ENCODE measurements around the gene UNC13D.

DNA sequence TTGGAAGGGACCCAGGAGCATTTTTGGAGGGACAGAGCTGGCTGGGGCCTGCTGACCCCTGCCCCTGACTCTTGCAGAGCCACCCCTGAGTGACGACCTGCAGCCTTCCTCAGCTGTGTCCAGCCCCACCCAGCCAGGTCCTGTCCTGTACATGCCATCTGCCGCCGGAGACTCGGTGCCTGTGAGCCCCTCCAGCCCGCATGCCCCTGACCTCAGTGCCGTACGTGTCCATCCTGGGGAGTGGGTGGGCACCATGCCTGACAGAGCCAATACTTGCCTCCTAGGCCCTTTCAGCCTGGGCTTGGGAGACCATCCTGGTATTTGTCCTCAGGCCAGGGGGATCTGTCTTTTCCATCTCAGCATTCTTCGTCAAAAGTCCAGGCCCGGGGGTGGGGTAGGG lies 27.5 kb downstream of the UNC13D start:
- TF ChIP-seq, protein P1, sequence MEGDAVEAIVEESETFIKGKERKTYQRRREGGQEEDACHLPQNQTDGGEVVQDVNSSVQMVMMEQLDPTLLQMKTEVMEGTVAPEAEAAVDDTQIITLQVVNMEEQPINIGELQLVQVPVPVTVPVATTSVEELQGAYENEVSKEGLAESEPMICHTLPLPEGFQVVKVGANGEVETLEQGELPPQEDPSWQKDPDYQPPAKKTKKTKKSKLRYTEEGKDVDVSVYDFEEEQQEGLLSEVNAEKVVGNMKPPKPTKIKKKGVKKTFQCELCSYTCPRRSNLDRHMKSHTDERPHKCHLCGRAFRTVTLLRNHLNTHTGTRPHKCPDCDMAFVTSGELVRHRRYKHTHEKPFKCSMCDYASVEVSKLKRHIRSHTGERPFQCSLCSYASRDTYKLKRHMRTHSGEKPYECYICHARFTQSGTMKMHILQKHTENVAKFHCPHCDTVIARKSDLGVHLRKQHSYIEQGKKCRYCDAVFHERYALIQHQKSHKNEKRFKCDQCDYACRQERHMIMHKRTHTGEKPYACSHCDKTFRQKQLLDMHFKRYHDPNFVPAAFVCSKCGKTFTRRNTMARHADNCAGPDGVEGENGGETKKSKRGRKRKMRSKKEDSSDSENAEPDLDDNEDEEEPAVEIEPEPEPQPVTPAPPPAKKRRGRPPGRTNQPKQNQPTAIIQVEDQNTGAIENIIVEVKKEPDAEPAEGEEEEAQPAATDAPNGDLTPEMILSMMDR (conservative IDR thresholded peaks at IDR 0.05; ENCODE audit: low read length), result no peak
- no peak for TF ChIP-seq EZH2phosphoT487 (IDR thresholded peaks at IDR 0.05; ENCODE audit: borderline replicate concordance, low read depth, low read length)

Measured in OCI-LY7 (cell line).